Kidney (tissue), 14 donors: ENCODE measurements around the gene AP1S1. TPM values are rescaled to one million over a fixed set of nuclear protein-coding genes. Genes with fewer than 3 reads are reported as not detected.

Experiments
- DNase-seq, 5 donors: peaks; one replicate each; pipeline ENCODE4 v3.0.0-alpha.2; 2013 to 2020
- FAIRE-seq: peaks from 2 replicates; lab custom pipeline; 2012; peaks lifted over from hg19 to GRCh38; lab: Jason Lieb, UNC
- H3K27ac ChIP-seq, 2 donors: one replicate each; pipeline ENCODE4 v1.7.0; 2013; ENCODE audit warnings: low read depth in 2 of 2, low read length in 2 of 2, inconsistent platforms in 1 of 2
- H3K27me3 ChIP-seq: one replicate; pipeline ENCODE4 v1.7.1; 2013; ENCODE audit warnings: low read length, inconsistent platforms; ENCODE audit not compliant: control insufficient read depth, insufficient read depth
- H3K36me3 ChIP-seq, 3 donors: one replicate each; pipeline versions ENCODE4 v1.7.0 to v1.7.1; 2013; ENCODE audit warnings: low read length in 3 of 3, control low read depth in 1 of 3, inconsistent platforms in 1 of 3; ENCODE audit not compliant: insufficient read depth in 3 of 3, control insufficient read depth in 2 of 3
- H3K4me1 ChIP-seq, 3 donors: one replicate each; pipeline versions ENCODE4 v1.7.0 to v1.7.1; 2013; ENCODE audit warnings: low read length in 3 of 3, inconsistent platforms in 1 of 3, low read depth in 1 of 3; ENCODE audit not compliant: control insufficient read depth in 2 of 3, insufficient read depth in 2 of 3
- H3K4me3 ChIP-seq, 3 donors: one replicate each; pipeline versions ENCODE4 v1.7.0 to v1.8.1; 2013; ENCODE audit warnings: low read length in 3 of 3, control low read depth in 1 of 3, inconsistent platforms in 1 of 3
- H3K9ac ChIP-seq, 3 donors: one replicate each; pipeline versions ENCODE4 v1.7.0 to v1.7.1; 2013; ENCODE audit warnings: low read length in 3 of 3, control low read depth in 1 of 3, inconsistent platforms in 1 of 3
- H3K9me3 ChIP-seq, 3 donors: one replicate each; pipeline versions ENCODE4 v1.7.0 to v1.7.1; 2013; ENCODE audit warnings: low read length in 3 of 3, control low read depth in 1 of 3, inconsistent platforms in 1 of 3; ENCODE audit not compliant: control insufficient read depth in 2 of 3, insufficient read depth in 1 of 3
- CTCF ChIP-seq: IDR thresholded peaks from 3 replicates; pipeline ENCODE4 v1.5.1; 2012; ENCODE audit warnings: mild to moderate bottlenecking, moderate library complexity, borderline replicate concordance; ENCODE audit not compliant: insufficient read depth; ENCODE audit errors: extremely low read depth
- intact Hi-C: fragments of 100-400 bp; cut with DNase I; formaldehyde crosslinking; loops from one replicate; pipeline ENCODE4 v1.11.1; 2022
- polyA plus RNA-seq: library from polyadenylated mRNA; stranded (reverse); fragments of 350-450 nt; fragmentation: Illumina TruSeq; extraction: RNeasy Lipid Tissue Mini Kit (QIAGEN cat#74804); gene quantifications from one replicate; pipeline ENCODE4 v1.2.3, GENCODE V29; 2014; ENCODE audit warnings: low read depth, low replicate concordance; ENCODE audit not compliant: insufficient read depth
- total RNA-seq: library from RNA; stranded (reverse); fragmentation: NEBNext Ultra II Directional; extraction: Animal tissue kit (Norgen Biotek cat#: 25700); gene quantifications from one replicate; pipeline ENCODE4 v1.2.1, GENCODE V29; 2021
- donor health status: control.
- donor health status: control.
- donor health status: control.
- donor health status: control.
- donor health status: control.
- donor health status: DM: yes; HTN: yes; CAD: no.
- donor health status: Normal renal cell carcinoma (clear cell type).

AP1S1 gene
- total and polyA plus RNA-seq, 2 donors from 2014 or later = 50.4 to 133 TPM

GRCh38 chr7:101172005-101172853 lies 18.0 kb downstream of the AP1S1 start:
- no peak overlapping the region for H3K4me3 ChIP-seq

GRCh38 chr7:101172854-101173751 lies 18.8 kb downstream of the AP1S1 start:
- H3K9me3 ChIP-seq = no peaks in the 10 kb centered on the region
- no peaks in the 10 kb centered on the region for H3K36me3 ChIP-seq
- no peak for TF ChIP-seq CTCF
- H3K9ac ChIP-seq = no peak overlapping the region
- peak in 4 of 5 donors; percentile 39 to 89 (median 72) for DNase-seq
- H3K27ac ChIP-seq = no peak overlapping the region
- peaks cover 70% of the 10 kb centered on the region for H3K27me3 ChIP-seq
- peaks cover 0 to 8% (median 0%) of the 10 kb centered on the region in 3 donors for H3K4me1 ChIP-seq
- intact Hi-C loops = no loop called here
- no peak for FAIRE-seq
- no peak overlapping the region for H3K4me3 ChIP-seq

More at GRCh38 chr7:101172005-101172853, 18.0 kb downstream of the AP1S1 start:
- no peak overlapping the region for H3K9ac ChIP-seq
- peaks cover 72% of the 10 kb centered on the region for H3K27me3 ChIP-seq
- no peak for TF ChIP-seq CTCF
- DNase-seq (peak in 4 of 5 donors; percentile 55 to 73 (median 70)), FAIRE-seq (no peak)
- no peaks in the 10 kb centered on the region for H3K9me3 ChIP-seq
- intact Hi-C loops = no loop called here
- no peak overlapping the region for H3K27ac ChIP-seq
- H3K36me3 ChIP-seq = no peaks in the 10 kb centered on the region
- H3K4me1 ChIP-seq = peaks cover 0 to 8% (median 0%) of the 10 kb centered on the region in 3 donors

DNA sequence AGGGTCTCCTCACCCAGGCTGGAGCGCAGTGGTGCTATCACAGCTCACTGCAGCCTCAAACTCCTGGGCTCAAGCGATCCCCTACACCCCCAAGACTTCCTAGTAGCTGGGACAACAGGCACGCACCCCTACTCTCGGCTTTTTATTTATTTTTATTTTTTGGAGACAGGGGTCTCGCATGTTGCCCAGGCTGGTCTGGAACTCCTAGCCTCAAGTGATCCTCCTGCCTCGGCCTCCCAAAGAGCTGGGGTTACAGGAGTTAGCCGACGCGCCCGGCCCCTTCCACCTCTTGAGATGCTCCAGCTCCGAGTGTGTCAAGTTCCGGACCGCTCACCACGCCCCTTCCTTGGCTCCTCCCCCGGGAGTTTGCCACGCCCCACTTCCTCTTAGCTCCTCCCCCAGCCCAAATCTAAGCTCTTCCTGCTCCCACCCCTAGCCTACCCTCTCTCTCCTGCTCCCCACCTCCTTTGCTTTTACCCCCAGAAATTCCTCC lies 19.5 kb downstream of the AP1S1 start:
- no peak overlapping the region for H3K27ac ChIP-seq
- H3K9me3 ChIP-seq = no peaks in the 10 kb centered on the region
- H3K4me1 ChIP-seq = peaks cover 0 to 8% (median 0%) of the 10 kb centered on the region in 3 donors
- H3K9ac ChIP-seq = no peak overlapping the region
- H3K27me3 ChIP-seq = peaks cover 69% of the 10 kb centered on the region
- no peak for FAIRE-seq
- intact Hi-C loops = no loop called here
- no peak for TF ChIP-seq CTCF
- H3K4me3 ChIP-seq = no peak overlapping the region
- peak in 1 of 5 donors; percentile 69 for DNase-seq
- no peaks in the 10 kb centered on the region for H3K36me3 ChIP-seq
